Measurements from ENCODE around the gene TMEM11. TPM values are rescaled to one million over a fixed set of nuclear protein-coding genes. Genes with fewer than 3 reads are reported as not detected.
A peak's percentile ranks its signal among the peaks of the same experiment; 100 is the strongest.

The TMEM11 gene
- total and polyA plus RNA-seq, 2 of the 8 experiments (the other 6 are each of a cell fraction or from before 2014, with no cell fraction given) = 33.3 to 90.4 TPM

- no peak for FAIRE-seq
- POLR2A ChIA-PET (ENCODE audit: partially characterized antibody) = no interaction called here
- Histone ChIP-seq H4K8ac (ENCODE audit: extremely low read depth, insufficient read depth, low read length) (0 out of 2 replicates have a peak overlapping the region, but pooled peaks have one; percentile 35), H2BK12ac (ENCODE audit: low read depth, low read length) (no peak overlapping the region), H3K4me3 (ENCODE audit: extremely low read depth in 1 of 4, insufficient read depth in 2 of 4, low read depth in 3 of 4, low read length in 4 of 4) (no peak overlapping the region), H4K5ac (ENCODE audit: insufficient read length, low read depth, low read length) (no peak overlapping the region), H3K36me3 (ENCODE audit: control insufficient read depth in 2 of 4, insufficient read depth in 4 of 4, low read length in 3 of 4) (no peaks in the 10 kb centered on the region), H3K4me2 (ENCODE audit: insufficient read depth in 1 of 2, low read depth in 2 of 2, low read length in 2 of 2) (no peak overlapping the region), H2AFZ (ENCODE audit: low read length) (no peak overlapping the region), H3K14ac (ENCODE audit: insufficient read length) (no peak overlapping the region), H3K79me1 (ENCODE audit: low read depth, low read length) (peaks cover 5% of the 10 kb centered on the region), H3K9me3 (ENCODE audit: insufficient read depth in 2 of 2, low read depth in 1 of 2, low read length in 1 of 2) (no peaks in the 10 kb centered on the region), H3K56ac (replicated peaks; ENCODE audit: insufficient read length, low read depth, low read length) (no peak overlapping the region), H3K23me2 (ENCODE audit: low read depth, low read length) (no peaks in the 10 kb centered on the region; the same call in 1 of the 2 replicates), H3K27me3 (replicated peaks in 1 of 4; ENCODE audit: control insufficient read depth in 3 of 4, extremely low read depth in 1 of 4, insufficient read depth in 3 of 4, low read length in 3 of 4) (no peaks in the 10 kb centered on the region), H2BK120ac (replicated peaks; ENCODE audit: low read depth, low read length) (no peak overlapping the region), H2BK20ac (ENCODE audit: low read length) (no peak overlapping the region), H3K4me1 (replicated peaks in 1 of 4; ENCODE audit: control insufficient read depth in 3 of 4, insufficient read depth in 4 of 4, low read length in 3 of 4) (peaks cover 3 to 18% (median 13%) of the 10 kb centered on the region in 4 experiments), H3K23ac (ENCODE audit: insufficient read length) (no peak overlapping the region), H3K18ac (ENCODE audit: extremely low read depth, low read length) (no peak overlapping the region), H4K91ac (replicated peaks; ENCODE audit: insufficient read length, low read length) (no peak overlapping the region), H4K20me1 (replicated peaks in 1 of 2; ENCODE audit: control insufficient read depth in 1 of 2, insufficient read depth in 2 of 2, low read length in 2 of 2) (peaks cover 0 to 4% of the 10 kb centered on the region in 2 experiments), H3K4ac (replicated peaks; ENCODE audit: insufficient read length, low read depth, low read length) (no peak overlapping the region), H2BK5ac (ENCODE audit: low read depth, low read length) (no peak overlapping the region), H2BK15ac (ENCODE audit: low read length) (0 out of 2 replicates have a peak overlapping the region, but pooled peaks have one; percentile 61), H3K9ac (replicated peaks in 1 of 4; ENCODE audit: extremely low read depth in 1 of 4, low read depth in 3 of 4, low read length in 3 of 4) (no peak overlapping the region), H2AK5ac (ENCODE audit: low read depth, low read length) (no peak overlapping the region), H3K79me2 (ENCODE audit: control insufficient read depth in 1 of 2, insufficient read depth in 2 of 2, low read length in 2 of 2) (no peaks in the 10 kb centered on the region), H3K27ac (ENCODE audit: low read depth, low read length) (no peak overlapping the region)
- CTCF ChIA-PET (ENCODE audit: partially characterized antibody) = no interaction called here
- TF ChIP-seq GABPA (IDR thresholded peaks at IDR 0.05; ENCODE audit: borderline replicate concordance, insufficient read depth, low read length) = no peak
- TF ChIP-seq CHD1 (IDR thresholded peaks at IDR 0.05; ENCODE audit: low read depth, low read length) = no peak
- TF ChIP-seq ZNF274 (IDR thresholded peaks at IDR 0.05; ENCODE audit: borderline replicate concordance, extremely low read depth, low read length) = no peak
- no peak for TF ChIP-seq BCL11A (IDR thresholded peaks at IDR 0.05; ENCODE audit: low read depth in 2 of 2, low read length in 2 of 2)
- TF ChIP-seq SP4 (IDR thresholded peaks at IDR 0.05; ENCODE audit: low read length) = no peak
- no peak for TF ChIP-seq BACH1 (IDR thresholded peaks at IDR 0.05; ENCODE audit: low read length)
- no peak for TF ChIP-seq NANOG (IDR thresholded peaks at IDR 0.05; ENCODE audit: insufficient read depth, low read depth, low read length, poor library complexity, severe bottlenecking)
- no peak for TF ChIP-seq CTBP2 (IDR thresholded peaks at IDR 0.05; ENCODE audit: borderline replicate concordance, insufficient read depth, insufficient read length, low read length)
- TF ChIP-seq FOSL1 (IDR thresholded peaks at IDR 0.05; ENCODE audit: insufficient read depth, low read depth, low read length) = no peak
- no peak for TF ChIP-seq SRF (IDR thresholded peaks at IDR 0.05; ENCODE audit: low read depth, low read length)
- DNase-seq (ENCODE audit: low read depth in 1 of 2, low spot score in 2 of 2) = no peak
- WGBS, 2 experiments (ENCODE audit: extremely low coverage in 1 of 2, insufficient coverage in 1 of 2, insufficient read length in 1 of 2, insufficient replicate concordance in 2 of 2, low coverage in 1 of 2, low lambda C conversion rate in 2 of 2, missing lambda C conversion rate in 1 of 2) = 80% methylated on average over 20 of the region's 23 CpGs; no CpG with 5 or more reads in 1 of the 2 experiments
Measured at GRCh38 chr17:21243516-21244303, 29.7 kb upstream of the TMEM11 start.

Data from H1 (cell line).